ENCODE data around the gene PCDHB13. TPM values are rescaled to one million over a fixed set of nuclear protein-coding genes. Genes with fewer than 3 reads are reported as not detected.
"Not testable (repeated sequence)": the region's sequence is repeated elsewhere in the genome, so short reads cannot be mapped to it uniquely, and the experiment has no call there.

Gene PCDHB13
- total RNA-seq, 4 donors from 2014 or later, result 3.3 to 9.0 (median 5.0) TPM

DNA sequence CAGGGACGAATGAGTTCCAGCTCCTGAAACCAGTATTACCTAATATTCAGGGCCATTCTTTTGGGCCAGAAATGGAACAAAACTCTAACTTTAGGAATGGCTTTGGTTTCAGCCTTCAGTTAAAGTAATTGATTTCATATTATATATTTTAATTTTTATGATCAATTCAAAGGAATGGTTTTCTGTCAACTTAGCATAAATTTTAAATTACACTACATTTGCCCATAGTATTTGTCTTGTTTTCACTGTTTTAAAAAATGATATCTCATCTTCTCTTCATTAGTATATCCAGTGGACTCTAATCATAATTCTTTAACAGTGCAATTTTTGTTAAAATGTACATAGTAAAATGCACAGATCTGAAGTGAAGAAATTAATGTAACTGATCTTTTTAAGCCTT lies 33.4 kb upstream of the PCDHB13 start:
- intact Hi-C loops (cut with DNase I; ENCODE audit: low total_unique reads), result no loop called here
- TF ChIP-seq POLR2A (IDR thresholded peaks at IDR 0.05), result no peak
- TF ChIP-seq, protein P1, sequence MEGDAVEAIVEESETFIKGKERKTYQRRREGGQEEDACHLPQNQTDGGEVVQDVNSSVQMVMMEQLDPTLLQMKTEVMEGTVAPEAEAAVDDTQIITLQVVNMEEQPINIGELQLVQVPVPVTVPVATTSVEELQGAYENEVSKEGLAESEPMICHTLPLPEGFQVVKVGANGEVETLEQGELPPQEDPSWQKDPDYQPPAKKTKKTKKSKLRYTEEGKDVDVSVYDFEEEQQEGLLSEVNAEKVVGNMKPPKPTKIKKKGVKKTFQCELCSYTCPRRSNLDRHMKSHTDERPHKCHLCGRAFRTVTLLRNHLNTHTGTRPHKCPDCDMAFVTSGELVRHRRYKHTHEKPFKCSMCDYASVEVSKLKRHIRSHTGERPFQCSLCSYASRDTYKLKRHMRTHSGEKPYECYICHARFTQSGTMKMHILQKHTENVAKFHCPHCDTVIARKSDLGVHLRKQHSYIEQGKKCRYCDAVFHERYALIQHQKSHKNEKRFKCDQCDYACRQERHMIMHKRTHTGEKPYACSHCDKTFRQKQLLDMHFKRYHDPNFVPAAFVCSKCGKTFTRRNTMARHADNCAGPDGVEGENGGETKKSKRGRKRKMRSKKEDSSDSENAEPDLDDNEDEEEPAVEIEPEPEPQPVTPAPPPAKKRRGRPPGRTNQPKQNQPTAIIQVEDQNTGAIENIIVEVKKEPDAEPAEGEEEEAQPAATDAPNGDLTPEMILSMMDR (IDR thresholded peaks at IDR 0.05), result no peak
- DNase-seq (ENCODE audit: low spot score in 2 of 2), result no peak
- no peak overlapping the region for H3K4me3 ChIP-seq (ENCODE audit: low read depth, poor library complexity, severe bottlenecking)
- 39 to 67% methylated on average over 1 of the region's 1 CpG for WGBS, 2 donors

GRCh38 chr5:141182248-141182647 lies 31.5 kb upstream of the PCDHB13 start, which contains the start of gene PCDHB16:
TSS of gene PCDHB16 (plus strand) at chr5:141182387. CDS start at chr5:141182560, 173 bp downstream.
- intact Hi-C loops (cut with DNase I; ENCODE audit: low total_unique reads), result no loop called here
- H3K4me3 ChIP-seq (ENCODE audit: low read depth, poor library complexity, severe bottlenecking), result peak within 1 kb of the TSS; percentile 1
- WGBS, 2 donors, result 10 to 11% methylated on average over 13 of the region's 13 CpGs
- no peak for DNase-seq (ENCODE audit: low spot score in 2 of 2)
- TF ChIP-seq, protein P1 (IDR thresholded peaks at IDR 0.05), result no peak
- TF ChIP-seq POLR2A (IDR thresholded peaks at IDR 0.05), result no peak

- DNase-seq (ENCODE audit: low spot score in 2 of 2); H3K4me3 ChIP-seq (ENCODE audit: low read depth, poor library complexity, severe bottlenecking); intact Hi-C loops (cut with DNase I; ENCODE audit: low total_unique reads): not testable (repeated sequence)
- WGBS, 2 donors, result 20 to 40% methylated on average over 3 to 12 of the region's 69 CpGs
Measured at GRCh38 chr5:141184117-141184855, 29.4 kb upstream of the PCDHB13 start.

DNA sequence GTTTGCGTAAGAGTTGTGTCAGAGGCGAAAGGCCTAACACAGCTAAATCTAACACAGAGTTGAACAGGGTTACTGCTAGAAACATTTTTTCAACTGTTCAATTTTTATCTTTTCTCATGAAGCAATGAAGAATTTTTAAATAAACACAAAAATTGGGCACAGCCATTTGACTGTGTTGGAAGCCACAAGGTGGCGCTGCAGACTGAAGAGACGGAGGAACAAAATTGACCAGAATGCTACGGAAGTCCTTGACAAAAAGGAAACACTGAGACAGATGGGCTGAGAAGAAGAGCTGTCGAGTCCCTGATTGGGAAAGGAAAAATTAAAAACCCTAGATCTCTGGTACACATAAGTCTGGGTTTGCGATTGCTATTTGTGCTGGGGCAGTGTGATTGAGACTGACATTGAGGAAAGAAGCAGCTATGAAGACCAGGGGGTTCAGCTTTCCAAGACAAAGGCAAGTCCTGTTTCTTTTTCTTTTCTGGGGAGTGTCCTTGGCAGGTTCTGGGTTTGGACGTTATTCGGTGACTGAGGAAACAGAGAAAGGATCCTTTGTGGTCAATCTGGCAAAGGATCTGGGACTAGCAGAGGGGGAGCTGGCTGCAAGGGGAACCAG lies 26.7 kb upstream of the PCDHB13 start, which contains the start of gene PCDHB9:
PCDHB9 (plus strand) TSS at position 265 of the 616 bp plus-strand sequence; CDS start at position 423, 158 bp downstream.
- DNase-seq (ENCODE audit: low spot score in 2 of 2), result no peak
- no peak within 1 kb of the TSS for H3K4me3 ChIP-seq (ENCODE audit: low read depth, poor library complexity, severe bottlenecking)
- intact Hi-C loops (cut with DNase I; ENCODE audit: low total_unique reads), result no loop called here
- no peak for TF ChIP-seq POLR2A (IDR thresholded peaks at IDR 0.05)
- TF ChIP-seq, protein P1 (IDR thresholded peaks at IDR 0.05), result no peak
- whole genome bisulfite sequencing, 2 donors, result 18 to 24% methylated on average over 9 of the region's 9 CpGs

GRCh38 chr5:141188682-141189081 lies 25.0 kb upstream of the PCDHB13 start:
- H3K4me3 ChIP-seq (ENCODE audit: low read depth, poor library complexity, severe bottlenecking); DNase-seq (ENCODE audit: low spot score in 2 of 2); intact Hi-C loops (cut with DNase I; ENCODE audit: low total_unique reads): not testable (repeated sequence)
- 28 to 36% methylated on average over 8 to 24 of the region's 37 CpGs for WGBS, 2 donors

- WGBS, 2 donors, result 45% methylated on average over 18 of the region's 35 CpGs; no CpG with 5 or more reads in 1 of the 2 donors
- H3K4me3 ChIP-seq (ENCODE audit: low read depth, poor library complexity, severe bottlenecking); intact Hi-C loops (cut with DNase I; ENCODE audit: low total_unique reads); DNase-seq (ENCODE audit: low spot score in 2 of 2): not testable (repeated sequence)
Measured at GRCh38 chr5:141189131-141189530, 24.6 kb upstream of the PCDHB13 start.

DNA sequence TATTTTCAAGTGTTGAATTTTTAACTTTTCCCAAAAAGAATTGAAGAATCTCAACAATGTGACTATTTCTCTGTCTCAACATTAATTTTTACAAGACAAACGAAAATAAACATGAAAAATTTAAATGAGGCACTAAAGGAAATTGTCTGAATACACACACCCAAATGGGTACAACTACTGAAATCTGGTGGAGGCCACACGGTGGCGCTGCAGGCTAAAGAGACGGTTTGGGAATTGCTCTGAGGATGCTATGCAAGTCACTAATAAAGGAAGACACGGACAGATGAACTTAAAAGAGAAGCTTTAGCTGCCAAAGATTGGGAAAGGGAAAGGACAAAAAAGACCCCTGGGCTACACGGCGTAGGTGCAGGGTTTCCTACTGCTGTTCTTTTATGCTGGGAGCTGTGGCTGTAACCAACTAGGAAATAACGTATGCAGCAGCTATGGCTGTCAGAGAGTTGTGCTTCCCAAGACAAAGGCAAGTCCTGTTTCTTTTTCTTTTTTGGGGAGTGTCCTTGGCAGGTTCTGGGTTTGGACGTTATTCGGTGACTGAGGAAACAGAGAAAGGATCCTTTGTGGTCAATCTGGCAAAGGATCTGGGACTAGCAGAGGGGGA lies 21.5 kb upstream of the PCDHB13 start, which contains the start of gene PCDHB10:
PCDHB10 (plus strand) TSS at position 244 of the 616 bp plus-strand sequence; CDS start at position 444, 200 bp downstream.
- DNase-seq (ENCODE audit: low spot score in 2 of 2), result no peak
- WGBS, 2 donors, result 8 to 13% methylated on average over 10 of the region's 10 CpGs

DNA sequence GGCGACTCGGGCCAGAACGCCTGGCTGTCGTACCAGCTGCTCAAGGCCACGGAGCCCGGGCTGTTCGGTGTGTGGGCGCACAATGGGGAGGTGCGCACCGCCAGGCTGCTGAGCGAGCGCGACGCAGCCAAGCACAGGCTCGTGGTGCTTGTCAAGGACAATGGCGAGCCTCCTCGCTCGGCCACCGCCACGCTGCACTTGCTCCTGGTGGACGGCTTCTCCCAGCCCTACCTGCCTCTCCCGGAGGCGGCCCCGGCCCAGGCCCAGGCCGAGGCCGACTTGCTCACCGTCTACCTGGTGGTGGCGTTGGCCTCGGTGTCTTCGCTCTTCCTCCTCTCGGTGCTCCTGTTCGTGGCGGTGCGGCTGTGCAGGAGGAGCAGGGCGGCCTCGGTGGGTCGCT lies 19.4 kb upstream of the PCDHB13 start:
- intact Hi-C loops (cut with DNase I; ENCODE audit: low total_unique reads); DNase-seq (ENCODE audit: low spot score in 2 of 2); H3K4me3 ChIP-seq (ENCODE audit: low read depth, poor library complexity, severe bottlenecking): not testable (repeated sequence)
- 22 to 39% methylated on average over 7 to 22 of the region's 37 CpGs for WGBS, 2 donors

More for the DNA sequence above, 21.5 kb upstream of the PCDHB13 start, which contains the start of gene PCDHB10:
- intact Hi-C loops (cut with DNase I; ENCODE audit: low total_unique reads), result no loop called here
- TF ChIP-seq POLR2A (IDR thresholded peaks at IDR 0.05), result no peak
- TF ChIP-seq, protein P1 (IDR thresholded peaks at IDR 0.05), result no peak
- H3K4me3 ChIP-seq (ENCODE audit: low read depth, poor library complexity, severe bottlenecking), result no peak within 1 kb of the TSS
